HEK293 (cell line): ENCODE results near the gene RBM19.

Source experiments
- CTCF ChIA-PET: fragments of 350-600 bp; formaldehyde crosslinking; extraction: SDS; loops from one replicate; lab custom pipeline; 2021; ENCODE audit warnings: antibody characterized with exemption; lab: Yijun Ruan, JAX
- POLR2A ChIA-PET: fragments of 300-600 bp; formaldehyde crosslinking; extraction: SDS; loops from one replicate; lab custom pipeline; 2020; ENCODE audit warnings: antibody characterized with exemption, inconsistent platforms; lab: Yijun Ruan, JAX
- H3K27ac ChIP-seq: fragments of 200-500 bp; sonication (Bioruptor generic); 2 replicates; pipeline ENCODE4 v1.5.1; 2014; ENCODE audit warnings: low read depth, low read length, control low read depth, inconsistent platforms; ENCODE audit errors: extremely low read depth
- H3K36me3 ChIP-seq, 2 experiments: fragments of 200-500 bp in 1 of 2; sonication (Bioruptor generic) in 1 of 2; 1 replicate in 1 of 2; 2 replicates in 1 of 2; pipeline ENCODE4 v1.5.1; 2014 to 2017; ENCODE audit warnings: inconsistent platforms in 2 of 2, low read length in 2 of 2; ENCODE audit not compliant: control insufficient read depth in 2 of 2, insufficient read depth in 1 of 2
- H3K4me1 ChIP-seq: fragments of 200-500 bp; sonication (Bioruptor generic); 2 replicates; pipeline ENCODE4 v1.5.1; 2014; ENCODE audit warnings: mild to moderate bottlenecking, low read length, inconsistent platforms; ENCODE audit not compliant: control insufficient read depth, insufficient read depth
- H3K4me3 ChIP-seq: 2 replicates; pipeline ENCODE4 v1.5.1; 2011; ENCODE audit warnings: low read depth, mild to moderate bottlenecking, control low read depth, low read length, moderate library complexity
- H3K9me3 ChIP-seq: fragments of 200-500 bp; sonication (Bioruptor generic); 2 replicates; pipeline ENCODE4 v1.5.1; 2014; ENCODE audit warnings: low read depth, low read length, inconsistent platforms; ENCODE audit not compliant: control insufficient read depth, insufficient read depth
- BCL6B ChIP-seq: fragments of 450-650 bp; formaldehyde crosslinking; IDR thresholded peaks from 2 replicates; pipeline ENCODE4 v1.5.1; 2017; ENCODE audit warnings: missing biosample characterization, missing genetic modification characterization
- MYNN ChIP-seq: fragments of 450-650 bp; formaldehyde crosslinking; IDR thresholded peaks from 2 replicates; pipeline ENCODE4 v1.5.1; 2016; ENCODE audit warnings: missing biosample characterization, missing genetic modification characterization, borderline replicate concordance
- REPIN1 ChIP-seq: fragments of 450-650 bp; formaldehyde crosslinking; IDR thresholded peaks from 2 replicates; pipeline ENCODE4 v1.5.1; 2017; ENCODE audit warnings: missing biosample characterization, missing genetic modification characterization, low read depth
- ZBTB21 ChIP-seq: fragments of 450-650 bp; formaldehyde crosslinking; IDR thresholded peaks from 2 replicates; pipeline ENCODE4 v1.5.1; 2017; ENCODE audit warnings: missing biosample characterization, missing genetic modification characterization
- ZNF114 ChIP-seq: fragments of 450-650 bp; formaldehyde crosslinking; IDR thresholded peaks from 2 replicates; pipeline ENCODE4 v1.5.0; 2017; ENCODE audit warnings: missing biosample characterization, missing genetic modification characterization
- ZNF140 ChIP-seq: fragments of 450-650 bp; formaldehyde crosslinking; IDR thresholded peaks from 2 replicates; pipeline ENCODE4 v1.5.1; 2016; ENCODE audit warnings: missing biosample characterization, missing genetic modification characterization
- ZNF16 ChIP-seq: fragments of 450-650 bp; formaldehyde crosslinking; IDR thresholded peaks from 2 replicates; pipeline ENCODE4 v1.5.1; 2016; ENCODE audit warnings: low read depth, missing biosample characterization, missing genetic modification characterization
- ZNF211 ChIP-seq: fragments of 450-650 bp; formaldehyde crosslinking; IDR thresholded peaks from 2 replicates; pipeline ENCODE4 v1.5.1; 2016; ENCODE audit warnings: low read depth, missing biosample characterization, missing genetic modification characterization
- ZNF214 ChIP-seq: fragments of 450-650 bp; formaldehyde crosslinking; IDR thresholded peaks from 2 replicates; pipeline ENCODE4 v1.5.1; 2017; ENCODE audit warnings: missing biosample characterization, mild to moderate bottlenecking, missing genetic modification characterization, borderline replicate concordance
- ZNF266 ChIP-seq: fragments of 450-650 bp; formaldehyde crosslinking; IDR thresholded peaks from 2 replicates; pipeline ENCODE4 v1.5.1; 2016; ENCODE audit warnings: missing biosample characterization, missing genetic modification characterization, low read depth
- ZNF274 ChIP-seq, 2 experiments: fragments of 200-500 bp in 1 of 2; fragments of 450-650 bp in 1 of 2; sonication (Bioruptor generic) in 1 of 2; formaldehyde crosslinking in 1 of 2; IDR thresholded peaks; 2 replicates each; pipeline versions ENCODE4 v1.5.1 to v1.6.1; 2014 to 2016; ENCODE audit warnings: borderline replicate concordance in 1 of 2, inconsistent platforms in 1 of 2, low read length in 1 of 2, missing biosample characterization in 1 of 2, missing genetic modification characterization in 1 of 2
- ZNF366 ChIP-seq: fragments of 450-650 bp; formaldehyde crosslinking; conservative IDR thresholded peaks from 2 replicates; pipeline ENCODE4 v1.5.1; 2016; ENCODE audit warnings: missing biosample characterization, missing genetic modification characterization
- ZNF48 ChIP-seq: fragments of 450-650 bp; formaldehyde crosslinking; IDR thresholded peaks from 2 replicates; pipeline ENCODE4 v1.5.1; 2016; ENCODE audit warnings: missing biosample characterization, missing genetic modification characterization
- ZNF501 ChIP-seq: fragments of 450-650 bp; formaldehyde crosslinking; IDR thresholded peaks from 2 replicates; pipeline ENCODE4 v1.5.1; 2016; ENCODE audit warnings: missing biosample characterization, missing genetic modification characterization
- ZNF518A ChIP-seq: fragments of 450-650 bp; formaldehyde crosslinking; conservative IDR thresholded peaks from 2 replicates; pipeline ENCODE4 v1.5.1; 2016; ENCODE audit warnings: low read depth, missing biosample characterization, missing genetic modification characterization
- ZNF707 ChIP-seq: fragments of 450-650 bp; formaldehyde crosslinking; IDR thresholded peaks from 2 replicates; pipeline ENCODE4 v1.5.1; 2016; ENCODE audit warnings: missing biosample characterization, missing genetic modification characterization
- ZSCAN16 ChIP-seq: fragments of 450-650 bp; formaldehyde crosslinking; IDR thresholded peaks from 2 replicates; pipeline ENCODE4 v1.5.1; 2016; ENCODE audit warnings: missing biosample characterization, missing genetic modification characterization
- ZSCAN23 ChIP-seq: fragments of 450-650 bp; formaldehyde crosslinking; IDR thresholded peaks from 2 replicates; pipeline ENCODE4 v1.5.1; 2016; ENCODE audit warnings: missing biosample characterization, missing genetic modification characterization

RBM19 gene

GRCh38 chr12:113974006-113974405, 7.9 kb upstream of the RBM19 start (continued):
- TF ChIP-seq ZNF114 (tag by site-specific recombination) = no peak
- no peak for TF ChIP-seq ZNF366 (tag by site-specific recombination)
- TF ChIP-seq BCL6B (tag by site-specific recombination) = no peak

GRCh38 chr12:113973109-113973904, 7.2 kb upstream of the RBM19 start:
- no peak overlapping the region for H3K27ac ChIP-seq
- TF ChIP-seq ZNF140 (tag by site-specific recombination) (no peak), ZNF214 (tag by site-specific recombination) (no peak), ZNF211 (no peak), ZNF274 (IDR thresholded peaks at IDR 0.05; ENCODE audit: low read length) (no peak), ZNF274 (tag by site-specific recombination; IDR thresholded peaks at IDR 0.05; ENCODE audit: borderline replicate concordance) (no peak), ZNF707 (no peak)
- TF ChIP-seq, all 188 proteins: peak for 0
- Histone ChIP-seq H3K9me3 (no peaks in the 10 kb centered on the region), H3K36me3 (no peaks in the 10 kb centered on the region), H3K4me3 (no peak overlapping the region), H3K4me1 (no peaks in the 10 kb centered on the region)
- ChIA-PET POLR2A (no interaction called here), CTCF (interaction anchor here (0.5 kb wide), 1 partner anchor 293 kb away, joined by 3 read pairs; no protein-coding TSS in a partner anchor)

- Histone ChIP-seq H3K27ac (no peak overlapping the region), H3K4me1 (no peaks in the 10 kb centered on the region), H3K4me3 (no peak overlapping the region), H3K36me3 (no peaks in the 10 kb centered on the region), H3K9me3 (no peaks in the 10 kb centered on the region)
- TF ChIP-seq ZSCAN16 (tag by site-specific recombination) = no peak
- TF ChIP-seq ZNF16 (tag by site-specific recombination) = no peak
- CTCF ChIA-PET = interaction anchor here (1.5 to 1.9 kb wide), 2 partner anchors 9 to 198 kb away, joined by 3 to 9 read pairs; no protein-coding TSS in a partner anchor
- POLR2A ChIA-PET = no interaction called here
These were observed 5.3 kb upstream of the RBM19 start for GRCh38 chr12:113971392-113971791.

GRCh38 chr12:113970211-113970610, 4.1 kb upstream of the RBM19 start:
- Histone ChIP-seq H3K36me3 (no peaks in the 10 kb centered on the region), H3K27ac (no peak overlapping the region), H3K9me3 (no peaks in the 10 kb centered on the region), H3K4me3 (no peak overlapping the region), H3K4me1 (no peaks in the 10 kb centered on the region)
- TF ChIP-seq ZNF266 (tag by site-specific recombination) (no peak), ZSCAN23 (tag by site-specific recombination) (no peak), ZNF518A (tag by site-specific recombination) (no peak), ZNF48 (tag by site-specific recombination) (no peak), ZNF501 (tag by site-specific recombination) (no peak), ZBTB21 (tag by site-specific recombination) (no peak), MYNN (tag by site-specific recombination) (no peak), REPIN1 (no peak)
- CTCF ChIA-PET = interaction anchor here (1.5 kb wide), 1 partner anchor 199 kb away, joined by 3 read pairs; no protein-coding TSS in a partner anchor
- POLR2A ChIA-PET = no interaction called here
